GM21390 (cell line): ENCODE measurements around the gene SAMD1.

Source experiments
- ATAC-seq: cut with Tn5 transposase; IDR thresholded peaks from one replicate; pipeline ENCODE4 v1.9.1; 2021; ENCODE audit not compliant: unreplicated experiment

Gene SAMD1

DNA sequence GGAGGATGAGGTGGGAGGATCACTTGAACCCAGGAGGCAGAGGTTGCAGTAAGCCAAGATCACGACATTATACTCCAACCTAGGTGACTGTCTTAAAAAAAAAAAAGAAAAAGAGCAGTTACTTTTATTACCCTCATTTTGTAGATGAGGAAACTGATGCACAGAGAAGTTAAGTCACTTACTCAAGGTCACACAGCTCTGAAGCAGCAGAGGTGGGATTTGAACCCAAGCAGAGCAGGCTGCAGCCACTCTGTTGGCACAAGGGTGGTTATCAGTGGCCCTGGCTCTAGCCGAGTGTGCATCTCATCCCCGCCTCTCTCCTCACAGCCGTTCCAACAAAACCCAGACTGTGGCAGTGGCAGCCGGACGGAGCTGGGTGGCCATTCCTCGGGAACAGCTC is 51.4 kb downstream of the SAMD1 start:
- no peak for ATAC-seq
